IPS-15b (cell line): ENCODE measurements around the gene TFF1.

Source experiments
- H3K27me3 ChIP-seq: one replicate; pipeline ENCODE4 v1.6.1; 2013; ENCODE audit warnings: low read length; ENCODE audit not compliant: control insufficient read depth, insufficient read depth
- H3K36me3 ChIP-seq: one replicate; pipeline ENCODE4 v1.6.1; 2013; ENCODE audit warnings: low read length; ENCODE audit not compliant: control insufficient read depth, insufficient read depth
- H3K4me1 ChIP-seq: one replicate; pipeline ENCODE4 v1.6.1; 2013; ENCODE audit warnings: mild to moderate bottlenecking, low read length; ENCODE audit not compliant: control insufficient read depth, insufficient read depth
- H3K4me3 ChIP-seq: one replicate; pipeline ENCODE4 v1.5.1; 2013; ENCODE audit warnings: low read depth, low read length
- H3K9ac ChIP-seq: one replicate; pipeline ENCODE4 v1.6.1; 2013; ENCODE audit warnings: low read depth, mild to moderate bottlenecking, low read length
- H3K9me3 ChIP-seq: one replicate; pipeline ENCODE4 v1.6.1; 2013; ENCODE audit warnings: mild to moderate bottlenecking, low read length; ENCODE audit not compliant: control insufficient read depth, insufficient read depth

The TFF1 gene

DNA sequence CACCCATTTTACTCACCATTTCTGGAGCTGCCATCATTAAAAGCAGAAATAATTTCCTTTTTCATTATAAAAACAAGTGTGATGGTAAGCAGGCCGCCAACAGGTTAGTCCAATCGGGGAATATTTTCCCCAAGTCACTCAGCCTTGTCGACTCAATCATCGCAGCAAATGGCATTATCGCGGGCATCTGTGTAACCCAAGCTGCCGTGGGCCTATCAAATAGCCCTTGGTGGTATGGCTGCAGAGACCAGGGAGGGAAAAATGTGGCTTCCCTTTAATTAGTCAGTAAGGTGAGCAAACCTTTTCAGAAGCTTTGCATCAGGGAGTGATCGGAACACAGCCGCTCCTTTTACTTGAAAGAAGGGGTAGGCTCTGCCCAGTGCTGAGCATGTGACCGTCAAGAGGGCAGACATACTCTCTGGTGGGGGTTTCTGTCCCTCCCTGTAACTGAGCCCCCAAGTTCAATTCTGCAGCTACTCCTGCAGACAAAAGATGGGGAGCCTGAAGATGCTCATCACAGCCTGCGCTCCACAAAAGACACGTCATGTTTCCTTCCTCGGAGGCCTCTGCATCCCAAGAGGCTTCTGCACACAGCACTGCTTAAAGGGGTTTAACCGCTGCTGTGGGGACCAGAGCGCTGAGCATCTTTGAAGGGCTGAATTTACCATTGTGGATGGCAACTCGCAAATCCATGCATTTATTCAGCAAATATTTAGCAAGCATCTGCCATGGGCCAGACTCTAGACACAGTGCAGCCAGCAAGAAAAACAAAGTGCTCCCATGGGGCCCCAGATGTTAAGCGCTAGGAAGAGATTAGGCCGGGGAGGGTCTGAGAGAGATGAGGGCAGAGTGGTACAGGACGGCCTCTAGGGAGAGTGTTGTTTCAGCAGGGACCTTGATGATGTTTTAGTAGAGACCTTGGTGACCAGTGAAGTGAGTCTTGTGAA lies 30.7 kb upstream of the TFF1 start:
- Histone ChIP-seq H3K4me1 (peaks cover 3% of the 10 kb centered on the region), H3K9me3 (no peaks in the 10 kb centered on the region), H3K36me3 (no peaks in the 10 kb centered on the region), H3K27me3 (no peaks in the 10 kb centered on the region), H3K4me3 (no peak overlapping the region), H3K9ac (no peak overlapping the region)

- Histone ChIP-seq H3K4me3 (no peak within 1 kb of the TSS), H3K9ac (no peak within 1 kb of the TSS), H3K27me3 (no peaks in the 10 kb centered on the region), H3K9me3 (no peaks in the 10 kb centered on the region), H3K4me1 (peaks cover 3% of the 10 kb centered on the region), H3K36me3 (no peaks in the 10 kb centered on the region)
Observed at GRCh38 chr21:42395905-42396651, 29.7 kb upstream of the TFF1 start, which contains the start of gene TMPRSS3. TMPRSS3 (minus strand) TSS chr21:42396052; CDS start chr21:42395417, 635 bp downstream.

DNA sequence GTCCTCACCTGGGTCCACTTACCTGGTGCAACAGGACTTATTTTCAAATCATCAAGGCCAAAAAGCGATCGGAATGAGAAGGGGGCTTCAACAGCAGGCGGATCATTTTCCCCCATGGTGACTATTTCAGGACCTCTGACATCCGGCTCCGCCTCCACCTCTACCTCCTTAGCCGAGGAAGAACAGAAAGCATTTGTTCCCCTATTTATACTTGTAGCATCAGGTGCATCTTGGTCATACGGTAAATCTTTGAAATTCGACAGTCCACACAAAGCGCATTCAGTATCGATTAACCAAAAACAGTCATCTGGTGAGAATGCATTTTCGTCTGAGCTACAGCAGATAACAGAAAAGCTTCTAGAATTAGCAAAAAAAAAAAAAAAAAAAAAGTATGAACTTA lies 29.0 kb upstream of the TFF1 start:
- Histone ChIP-seq H3K9me3 (no peaks in the 10 kb centered on the region), H3K9ac (no peak overlapping the region), H3K27me3 (no peaks in the 10 kb centered on the region), H3K4me3 (no peak overlapping the region), H3K36me3 (no peaks in the 10 kb centered on the region), H3K4me1 (peaks cover 3% of the 10 kb centered on the region)

DNA sequence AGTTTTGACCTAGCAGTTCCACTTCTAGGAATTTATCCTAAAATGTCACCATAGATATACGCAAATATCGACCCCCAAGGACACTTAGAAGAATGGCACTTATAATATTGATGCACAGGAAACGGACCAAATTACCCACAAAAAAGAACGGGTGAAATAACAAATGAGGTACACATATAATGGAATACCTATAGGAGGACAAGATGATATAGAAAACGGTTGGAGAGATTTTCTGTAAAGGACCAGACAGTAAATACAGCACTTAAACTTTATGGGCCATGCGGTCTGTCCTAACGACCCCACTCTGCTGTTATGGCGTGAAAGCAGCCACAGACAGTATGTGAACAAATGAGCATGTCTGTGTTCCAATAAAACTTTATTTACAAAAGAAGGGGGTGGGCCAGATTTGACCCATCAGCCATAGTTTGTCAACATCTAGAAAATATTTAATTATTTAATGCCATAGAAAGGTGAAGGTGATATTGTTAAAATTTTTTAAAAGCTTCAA lies 27.2 kb upstream of the TFF1 start:
- Histone ChIP-seq H3K9ac (no peak overlapping the region), H3K4me1 (peaks cover 13% of the 10 kb centered on the region), H3K9me3 (no peaks in the 10 kb centered on the region), H3K4me3 (no peak overlapping the region), H3K27me3 (no peaks in the 10 kb centered on the region), H3K36me3 (no peaks in the 10 kb centered on the region)

- Histone ChIP-seq H3K36me3 (no peaks in the 10 kb centered on the region), H3K4me1 (peaks cover 10% of the 10 kb centered on the region), H3K9me3 (no peaks in the 10 kb centered on the region), H3K9ac (no peak overlapping the region), H3K4me3 (no peak overlapping the region), H3K27me3 (no peaks in the 10 kb centered on the region)
Observed at GRCh38 chr21:42392731-42393442, 26.6 kb upstream of the TFF1 start.

- H3K9ac ChIP-seq, result no peak overlapping the region
- H3K36me3 ChIP-seq, result no peaks in the 10 kb centered on the region
- no peaks in the 10 kb centered on the region for H3K9me3 ChIP-seq
- peaks cover 10% of the 10 kb centered on the region for H3K4me1 ChIP-seq
- no peaks in the 10 kb centered on the region for H3K27me3 ChIP-seq
- H3K4me3 ChIP-seq, result no peak overlapping the region
Observed at GRCh38 chr21:42391297-42391696, 25.0 kb upstream of the TFF1 start.

GRCh38 chr21:42390696-42391095 lies 24.4 kb upstream of the TFF1 start:
- Histone ChIP-seq H3K4me3 (no peak overlapping the region), H3K9ac (no peak overlapping the region), H3K4me1 (peaks cover 10% of the 10 kb centered on the region)

DNA sequence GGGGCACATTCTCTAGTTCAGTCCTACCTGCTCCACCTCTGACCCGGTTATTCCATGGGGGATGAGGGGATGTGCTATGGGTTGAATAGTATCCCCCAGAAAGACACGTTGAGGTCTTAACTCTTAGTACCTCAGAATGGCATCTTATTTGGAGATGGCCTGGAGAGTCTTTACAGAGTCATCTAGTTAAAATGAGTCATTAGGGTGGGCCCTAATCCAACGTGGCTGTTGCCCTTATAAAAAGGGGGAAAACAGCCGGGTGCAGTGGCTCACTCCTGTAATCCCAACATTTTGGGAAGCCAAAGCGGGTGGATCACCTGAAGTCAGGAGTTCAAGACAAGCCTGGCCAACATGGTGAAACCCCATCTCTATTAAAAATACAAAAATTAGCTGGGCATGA lies 23.9 kb upstream of the TFF1 start:
- Histone ChIP-seq H3K9me3 (no peaks in the 10 kb centered on the region), H3K36me3 (no peaks in the 10 kb centered on the region), H3K27me3 (no peaks in the 10 kb centered on the region), H3K4me3 (no peak overlapping the region), H3K4me1 (peaks cover 10% of the 10 kb centered on the region), H3K9ac (no peak overlapping the region)

More at GRCh38 chr21:42390696-42391095, 24.4 kb upstream of the TFF1 start:
- H3K27me3 ChIP-seq, result no peaks in the 10 kb centered on the region
- H3K9me3 ChIP-seq, result no peaks in the 10 kb centered on the region
- H3K36me3 ChIP-seq, result no peaks in the 10 kb centered on the region

DNA sequence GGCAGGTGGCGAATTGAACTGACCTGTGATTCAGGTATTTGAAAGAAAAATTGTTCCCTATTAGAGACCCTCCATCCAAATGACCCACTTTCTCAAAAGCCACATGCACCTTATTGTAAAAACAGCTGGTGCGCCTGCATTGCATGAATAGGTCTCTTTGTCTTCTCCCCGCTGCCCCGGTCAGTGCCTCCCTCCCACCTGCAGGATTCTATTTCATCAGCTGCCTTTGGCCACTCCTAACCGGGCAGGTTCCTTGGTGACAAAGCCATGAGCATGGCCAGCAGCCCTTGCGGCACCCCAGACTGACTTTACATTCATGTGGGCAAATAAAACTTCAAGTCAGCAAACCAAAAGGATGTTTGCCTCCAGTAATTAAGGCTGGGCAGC lies 23.1 kb upstream of the TFF1 start:
- Histone ChIP-seq H3K9me3 (no peaks in the 10 kb centered on the region), H3K4me1 (peaks cover 10% of the 10 kb centered on the region), H3K36me3 (no peaks in the 10 kb centered on the region), H3K27me3 (no peaks in the 10 kb centered on the region), H3K4me3 (no peak overlapping the region), H3K9ac (no peak overlapping the region)

DNA sequence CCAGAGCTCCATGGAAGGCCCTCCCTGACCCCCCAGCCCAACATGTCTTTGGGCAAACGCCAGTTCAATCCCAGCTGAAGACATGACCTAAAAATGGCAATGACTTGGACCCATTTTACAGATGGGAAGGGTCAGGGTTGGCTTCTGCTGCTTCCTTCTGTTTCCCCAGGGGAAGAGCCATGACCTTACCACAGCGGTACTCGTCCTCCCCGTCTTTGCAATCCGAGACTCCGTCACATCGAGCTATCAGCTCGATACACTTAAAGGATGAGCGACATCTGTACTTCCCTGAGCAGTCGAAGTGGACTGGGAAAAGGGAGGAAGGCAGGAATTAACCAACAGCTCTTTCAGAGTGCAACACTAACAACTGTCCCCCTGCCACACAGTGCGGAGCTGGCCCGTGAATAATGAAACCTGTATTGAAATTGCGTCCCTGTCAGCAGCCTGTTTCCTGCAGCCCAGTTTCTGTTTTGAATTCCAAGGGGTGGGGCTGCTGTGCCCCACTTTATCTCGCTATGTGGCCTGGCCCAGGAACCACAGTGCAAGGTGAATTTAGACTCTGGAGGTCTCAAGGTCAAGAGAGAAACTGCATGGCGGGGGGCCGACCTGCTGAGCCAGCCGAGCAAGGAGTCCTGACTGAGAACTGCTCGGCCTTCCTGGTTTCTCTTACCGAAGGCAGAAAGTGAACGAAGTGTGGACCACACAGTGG lies 22.6 kb upstream of the TFF1 start:
- Histone ChIP-seq H3K4me1 (peaks cover 10% of the 10 kb centered on the region), H3K9ac (no peak overlapping the region), H3K4me3 (no peak overlapping the region), H3K36me3 (no peaks in the 10 kb centered on the region), H3K9me3 (no peaks in the 10 kb centered on the region), H3K27me3 (no peaks in the 10 kb centered on the region)

- H3K4me1 ChIP-seq, result peaks cover 10% of the 10 kb centered on the region
- no peaks in the 10 kb centered on the region for H3K27me3 ChIP-seq
- H3K36me3 ChIP-seq, result no peaks in the 10 kb centered on the region
- no peak overlapping the region for H3K9ac ChIP-seq
- no peak overlapping the region for H3K4me3 ChIP-seq
- no peaks in the 10 kb centered on the region for H3K9me3 ChIP-seq
Observed at GRCh38 chr21:42387843-42388340, 21.6 kb upstream of the TFF1 start.
